ENCODE measurements around the gene BLOC1S5. TPM values are rescaled to one million over a fixed set of nuclear protein-coding genes. Genes with fewer than 3 reads are reported as not detected.

Gene BLOC1S5
- total and polyA plus RNA-seq, 3 donors from 2014 or later, result 8.4 to 12.1 (median 10.9) TPM

- no peaks in the 10 kb centered on the region for H3K9me3 ChIP-seq
- H3K36me3 ChIP-seq (ENCODE audit: low read depth, missing control alignments), result peaks cover 4% of the 10 kb centered on the region
- H3K4me3 ChIP-seq, result no peak overlapping the region
- H3K27ac ChIP-seq, result no peak overlapping the region
- peaks cover 9% of the 10 kb centered on the region for H3K4me1 ChIP-seq
- peak; percentile 51 for DNase-seq
- intact Hi-C loops (cut with DNase I; ENCODE audit: low total_unique reads), result no loop called here
- WGBS, 2 donors, result 19 to 32% methylated on average over 2 of the region's 2 CpGs
- no peaks in the 10 kb centered on the region for H3K27me3 ChIP-seq
- TF ChIP-seq CTCF (IDR thresholded peaks at IDR 0.05) (no peak), POLR2A (IDR thresholded peaks at IDR 0.05) (no peak)
Measured at GRCh38 chr6:8085053-8085511, 20.9 kb upstream of the BLOC1S5 start.

- Histone ChIP-seq H3K36me3 (ENCODE audit: low read depth, missing control alignments) (peaks cover 4% of the 10 kb centered on the region), H3K4me3 (no peak overlapping the region), H3K27me3 (no peaks in the 10 kb centered on the region), H3K4me1 (peaks cover 9% of the 10 kb centered on the region), H3K27ac (no peak overlapping the region), H3K9me3 (no peaks in the 10 kb centered on the region)
- intact Hi-C loops (cut with DNase I; ENCODE audit: low total_unique reads), result no loop called here
- TF ChIP-seq POLR2A (IDR thresholded peaks at IDR 0.05) (no peak), CTCF (IDR thresholded peaks at IDR 0.05) (no peak)
- DNase-seq, result no peak
- 76 to 88% methylated on average over 4 of the region's 4 CpGs for WGBS, 2 donors
Measured at GRCh38 chr6:8084586-8084985, 20.4 kb upstream of the BLOC1S5 start.

- TF ChIP-seq POLR2A (IDR thresholded peaks at IDR 0.05) (no peak), CTCF (IDR thresholded peaks at IDR 0.05) (no peak)
- 69 to 70% methylated on average over 11 of the region's 11 CpGs for WGBS, 2 donors
- Histone ChIP-seq H3K4me1 (peaks cover 9% of the 10 kb centered on the region), H3K27ac (no peak overlapping the region), H3K4me3 (no peak overlapping the region), H3K27me3 (no peaks in the 10 kb centered on the region), H3K9me3 (no peaks in the 10 kb centered on the region), H3K36me3 (ENCODE audit: low read depth, missing control alignments) (peaks cover 1% of the 10 kb centered on the region)
- intact Hi-C loops (cut with DNase I; ENCODE audit: low total_unique reads), result no loop called here
- DNase-seq, result no peak
Measured at GRCh38 chr6:8082954-8083858, 19.0 kb upstream of the BLOC1S5 start.

GRCh38 chr6:8082572-8082953 lies 18.4 kb upstream of the BLOC1S5 start:
- no peak overlapping the region for H3K27ac ChIP-seq
- intact Hi-C loops (cut with DNase I; ENCODE audit: low total_unique reads), result no loop called here

More at GRCh38 chr6:8082572-8082953, 18.4 kb upstream of the BLOC1S5 start:
- 58 to 89% methylated on average over 1 of the region's 1 CpG for WGBS, 2 donors
- Histone ChIP-seq H3K9me3 (no peaks in the 10 kb centered on the region), H3K27me3 (no peaks in the 10 kb centered on the region), H3K36me3 (ENCODE audit: low read depth, missing control alignments) (no peaks in the 10 kb centered on the region), H3K4me3 (no peak overlapping the region), H3K4me1 (peaks cover 9% of the 10 kb centered on the region)
- DNase-seq, result no peak
- TF ChIP-seq POLR2A (IDR thresholded peaks at IDR 0.05), result no peak
- no peak for TF ChIP-seq CTCF (IDR thresholded peaks at IDR 0.05)

Measured in testis (tissue), 3 donors.